Immature natural killer cell (primary cell): ENCODE data around the gene RRM2. TPM values are rescaled to one million over a fixed set of nuclear protein-coding genes. Genes with fewer than 3 reads are reported as not detected.

ENCODE experiments used
- DNase-seq, 3 donors: peaks; one replicate each; pipeline ENCODE4 v3.0.0; 2022; ENCODE audit warnings: mixed read lengths in 1 of 3
- H3K27ac Mint-ChIP-seq, 6 donors: one replicate each; pipeline ENCODE4 v1.8.0; 2020; ENCODE audit warnings: mixed read lengths in 6 of 6, mild to moderate bottlenecking in 5 of 6, inconsistent platforms in 4 of 6, moderate library complexity in 3 of 6
- H3K27me3 Mint-ChIP-seq, 3 donors: one replicate each; pipeline ENCODE4 v1.8.0; 2020 to 2021; ENCODE audit warnings: low read depth in 3 of 3, mild to moderate bottlenecking in 3 of 3, mixed read lengths in 3 of 3, moderate library complexity in 3 of 3, inconsistent platforms in 1 of 3
- H3K36me3 Mint-ChIP-seq, 3 donors: one replicate each; pipeline ENCODE4 v1.8.0; 2020; ENCODE audit warnings: mixed read lengths in 3 of 3, inconsistent platforms in 2 of 3, mild to moderate bottlenecking in 2 of 3
- H3K4me1 Mint-ChIP-seq, 2 donors: one replicate each; pipeline ENCODE4 v1.8.0; 2020; ENCODE audit warnings: inconsistent platforms in 2 of 2, mild to moderate bottlenecking in 2 of 2, mixed read lengths in 2 of 2, moderate library complexity in 1 of 2
- H3K4me3 Mint-ChIP-seq, 5 donors: one replicate each; pipeline ENCODE4 v1.8.0; 2020; ENCODE audit warnings: mild to moderate bottlenecking in 5 of 5, mixed read lengths in 5 of 5, inconsistent platforms in 3 of 5, moderate library complexity in 3 of 5
- H3K9me3 Mint-ChIP-seq, 6 donors: one replicate each; pipeline ENCODE4 v1.8.0; 2020; ENCODE audit warnings: mild to moderate bottlenecking in 6 of 6, mixed read lengths in 6 of 6, inconsistent platforms in 4 of 6, moderate library complexity in 3 of 6
- polyA plus RNA-seq, 3 donors: library from polyadenylated mRNA; unstranded; fragments of 300-500 nt; fragmentation: Illumina TruSeq; gene quantifications; one replicate each; pipeline ENCODE4 v1.2.3, GENCODE V29; 2021

The RRM2 gene
- polyA plus RNA-seq, 3 donors from 2014 or later = 4.9 to 11.3 (median 9.8) TPM

- Mint-ChIP-seq H3K27ac (peak overlapping the region in 3 of 6 donors; percentile 24 to 41 (median 30)), H3K4me3 (no peak overlapping the region), H3K36me3 (peaks cover 0 to 8% (median 0%) of the 10 kb centered on the region in 3 donors), H3K4me1 (peaks cover 9 to 17% of the 10 kb centered on the region in 2 donors), H3K9me3 (no peaks in the 10 kb centered on the region), H3K27me3 (peaks cover 0 to 5% (median 2%) of the 10 kb centered on the region in 3 donors)
- no peak for DNase-seq
Observed at GRCh38 chr2:10167316-10167715, 44.8 kb downstream of the RRM2 start.

DNA sequence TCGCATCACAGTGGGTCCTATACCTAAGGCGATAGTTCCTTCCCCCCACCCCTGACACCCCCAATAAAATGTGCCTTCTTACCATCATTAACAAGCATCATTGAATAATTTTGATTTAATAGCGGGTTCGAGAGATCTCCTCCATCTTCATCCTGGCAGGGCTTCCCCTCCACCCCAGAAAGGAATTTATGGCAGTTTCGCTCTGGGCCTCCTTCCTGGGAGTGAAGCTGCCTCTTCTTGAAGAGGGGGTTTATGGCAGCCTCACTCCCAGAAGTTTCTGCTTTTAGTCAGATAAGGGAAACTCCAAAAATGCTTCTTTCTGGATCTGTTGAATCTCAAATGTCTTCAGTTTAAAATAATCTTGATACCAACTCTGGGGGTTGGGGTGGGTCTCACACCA is 45.7 kb downstream of the RRM2 start:
- Mint-ChIP-seq H3K36me3 (peaks cover 0 to 12% (median 0%) of the 10 kb centered on the region in 3 donors), H3K27ac (peak overlapping the region in 2 of 6 donors; percentile 37 to 41), H3K9me3 (no peaks in the 10 kb centered on the region), H3K27me3 (peaks cover 0 to 5% (median 2%) of the 10 kb centered on the region in 3 donors), H3K4me3 (no peak overlapping the region), H3K4me1 (peaks cover 9 to 17% of the 10 kb centered on the region in 2 donors)
- DNase-seq = no peak

DNA sequence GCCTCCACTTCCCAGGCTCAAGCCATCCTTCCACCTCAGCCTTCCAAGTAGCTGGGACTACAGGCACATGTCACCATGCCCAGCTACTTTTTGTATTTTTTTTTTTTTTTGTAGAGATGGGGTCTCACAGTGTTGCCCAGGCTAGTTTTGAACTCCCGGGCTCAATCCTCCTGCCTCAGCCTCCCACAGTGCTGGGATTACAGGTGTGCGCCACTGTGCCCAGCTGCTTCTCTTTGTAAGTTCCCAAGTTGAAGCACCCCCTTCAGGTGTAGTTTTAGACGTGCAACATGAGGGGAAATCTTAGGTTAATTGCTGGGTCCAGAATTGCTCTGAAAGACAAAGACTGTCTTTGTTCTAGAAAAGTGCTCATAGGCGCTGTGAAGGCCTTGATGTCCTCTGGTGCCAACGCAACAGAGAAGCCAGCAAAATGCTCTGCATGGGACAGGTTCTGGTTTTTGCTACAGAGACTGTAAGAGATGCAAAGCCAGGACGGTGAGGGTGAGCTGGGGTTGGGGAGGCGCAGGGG is 46.6 kb downstream of the RRM2 start:
- DNase-seq = no peak
- Mint-ChIP-seq H3K36me3 (peaks cover 0 to 12% (median 0%) of the 10 kb centered on the region in 3 donors), H3K27me3 (peaks cover 0 to 5% (median 2%) of the 10 kb centered on the region in 3 donors), H3K4me1 (peaks cover 3 to 10% of the 10 kb centered on the region in 2 donors), H3K9me3 (no peaks in the 10 kb centered on the region), H3K27ac (peak overlapping the region in 1 of 6 donors; percentile 18), H3K4me3 (no peak overlapping the region)

GRCh38 chr2:10169581-10169980 is 47.0 kb downstream of the RRM2 start:
- no peak overlapping the region for H3K4me3 Mint-ChIP-seq
- H3K4me1 Mint-ChIP-seq = peaks cover 0 to 6% of the 10 kb centered on the region in 2 donors
- peaks cover 0 to 9% (median 0%) of the 10 kb centered on the region in 3 donors for H3K36me3 Mint-ChIP-seq
- H3K27me3 Mint-ChIP-seq = peaks cover 0 to 5% (median 2%) of the 10 kb centered on the region in 3 donors
- H3K27ac Mint-ChIP-seq = no peak overlapping the region
- no peaks in the 10 kb centered on the region for H3K9me3 Mint-ChIP-seq
- no peak for DNase-seq

- Mint-ChIP-seq H3K4me1 (no peaks in the 10 kb centered on the region), H3K4me3 (no peak overlapping the region), H3K36me3 (peaks cover 0 to 11% (median 0%) of the 10 kb centered on the region in 3 donors), H3K27ac (no peak overlapping the region), H3K9me3 (no peaks in the 10 kb centered on the region), H3K27me3 (peaks cover 0 to 4% (median 2%) of the 10 kb centered on the region in 3 donors)
- no peak for DNase-seq
Observed at GRCh38 chr2:10170256-10170655, 47.7 kb downstream of the RRM2 start.

GRCh38 chr2:10171006-10171800 is 48.7 kb downstream of the RRM2 start:
- peaks cover 0 to 10% (median 0%) of the 10 kb centered on the region in 3 donors for H3K36me3 Mint-ChIP-seq
- no peaks in the 10 kb centered on the region for H3K9me3 Mint-ChIP-seq
- H3K4me3 Mint-ChIP-seq = no peak overlapping the region
- H3K27ac Mint-ChIP-seq = no peak overlapping the region
- peaks cover 0 to 2% (median 1%) of the 10 kb centered on the region in 3 donors for H3K27me3 Mint-ChIP-seq
- no peaks in the 10 kb centered on the region for H3K4me1 Mint-ChIP-seq
- no peak for DNase-seq

DNA sequence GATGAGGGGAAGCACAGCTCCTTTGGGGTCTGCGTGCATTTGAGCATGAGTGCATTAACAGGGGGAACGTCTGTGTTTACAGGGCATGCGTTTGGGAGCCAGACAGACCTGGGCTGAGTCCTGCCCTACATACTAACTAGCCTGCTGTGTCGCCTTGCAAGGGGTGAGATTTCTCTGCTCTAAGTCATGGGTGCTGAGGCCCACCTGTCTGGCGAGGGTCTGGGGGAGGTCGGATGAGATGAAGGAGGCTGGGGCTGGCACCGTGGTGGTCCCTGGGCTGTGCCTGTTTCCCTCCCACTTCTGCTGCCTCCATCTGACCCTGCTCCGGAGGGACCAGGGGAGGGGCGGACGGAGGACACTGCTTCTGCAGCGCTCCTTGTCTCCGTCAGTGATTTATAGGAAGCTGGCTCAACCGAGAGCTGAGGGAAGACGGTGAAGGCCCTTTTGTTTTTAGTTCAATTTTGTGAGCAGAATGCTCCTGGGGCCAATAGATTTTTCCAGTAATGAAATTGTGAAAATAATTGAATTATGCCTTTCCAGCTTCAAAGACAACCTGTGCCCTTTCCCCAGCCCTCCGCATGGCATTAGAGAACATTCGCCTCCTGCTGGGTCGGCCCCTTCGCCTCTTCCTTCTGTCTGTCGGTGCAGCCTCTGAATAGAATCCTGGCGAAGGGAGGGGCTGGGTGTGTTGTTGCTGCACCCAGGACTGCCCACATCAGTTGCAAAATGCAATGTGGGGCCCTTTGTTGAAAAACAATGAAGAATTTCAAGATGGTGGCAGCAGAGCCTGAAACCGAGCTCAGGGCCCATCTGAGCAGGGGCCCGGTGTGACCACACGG is 49.7 kb downstream of the RRM2 start:
- no peak overlapping the region for H3K27ac Mint-ChIP-seq
- H3K4me1 Mint-ChIP-seq = no peaks in the 10 kb centered on the region
- peaks cover 0 to 10% (median 0%) of the 10 kb centered on the region in 3 donors for H3K36me3 Mint-ChIP-seq
- DNase-seq = no peak
- peaks cover 0 to 2% (median 1%) of the 10 kb centered on the region in 3 donors for H3K27me3 Mint-ChIP-seq
- no peaks in the 10 kb centered on the region for H3K9me3 Mint-ChIP-seq
- H3K4me3 Mint-ChIP-seq = no peak overlapping the region

DNA sequence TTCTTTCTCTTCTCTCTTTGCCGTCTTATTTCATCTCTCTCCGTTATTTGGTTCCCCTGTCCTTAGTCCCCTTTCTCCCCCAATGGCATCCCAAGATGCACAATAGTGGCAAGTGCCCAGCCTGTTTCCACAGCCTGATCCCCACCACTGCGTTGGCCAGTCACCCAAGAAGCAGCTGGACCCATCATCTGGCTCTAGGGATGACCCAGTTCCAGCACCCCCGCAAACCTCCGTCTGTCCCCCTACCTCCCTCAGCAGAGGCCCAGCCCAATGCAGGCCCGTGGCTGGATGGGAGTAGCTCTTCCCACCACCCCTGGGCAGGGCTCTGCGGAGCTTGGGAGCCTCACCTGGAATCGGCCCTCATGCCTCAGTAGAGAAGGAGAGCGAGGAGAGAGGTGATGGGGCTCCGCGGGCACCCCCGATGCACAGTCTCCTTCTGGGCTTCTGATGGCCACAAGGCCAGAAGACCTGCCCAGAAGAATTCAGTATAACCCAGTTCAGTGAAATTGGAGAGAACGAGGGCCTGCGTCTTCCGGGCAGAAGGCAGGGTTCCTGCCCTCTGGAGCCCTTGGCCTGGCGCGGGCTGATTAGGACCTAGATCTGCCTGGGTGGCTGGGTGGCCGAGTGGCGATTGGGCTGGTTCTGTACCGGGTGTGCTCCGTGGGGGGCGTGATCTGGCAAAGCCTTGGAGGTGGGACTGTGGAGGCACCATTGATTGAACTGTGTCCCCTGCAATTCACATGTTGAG is 50.9 kb downstream of the RRM2 start:
- H3K36me3 Mint-ChIP-seq = peaks cover 0 to 11% (median 0%) of the 10 kb centered on the region in 3 donors
- no peaks in the 10 kb centered on the region for H3K4me1 Mint-ChIP-seq
- H3K27me3 Mint-ChIP-seq = peaks cover 0 to 1% (median 0%) of the 10 kb centered on the region in 3 donors
- no peak overlapping the region for H3K4me3 Mint-ChIP-seq
- no peak for DNase-seq
- peak overlapping the region in 1 of 6 donors; percentile 50 for H3K27ac Mint-ChIP-seq
- no peaks in the 10 kb centered on the region for H3K9me3 Mint-ChIP-seq

GRCh38 chr2:10174173-10174572 is 51.6 kb downstream of the RRM2 start:
- Mint-ChIP-seq H3K36me3 (peaks cover 0 to 13% (median 0%) of the 10 kb centered on the region in 3 donors), H3K4me3 (no peak overlapping the region), H3K4me1 (no peaks in the 10 kb centered on the region)

DNA sequence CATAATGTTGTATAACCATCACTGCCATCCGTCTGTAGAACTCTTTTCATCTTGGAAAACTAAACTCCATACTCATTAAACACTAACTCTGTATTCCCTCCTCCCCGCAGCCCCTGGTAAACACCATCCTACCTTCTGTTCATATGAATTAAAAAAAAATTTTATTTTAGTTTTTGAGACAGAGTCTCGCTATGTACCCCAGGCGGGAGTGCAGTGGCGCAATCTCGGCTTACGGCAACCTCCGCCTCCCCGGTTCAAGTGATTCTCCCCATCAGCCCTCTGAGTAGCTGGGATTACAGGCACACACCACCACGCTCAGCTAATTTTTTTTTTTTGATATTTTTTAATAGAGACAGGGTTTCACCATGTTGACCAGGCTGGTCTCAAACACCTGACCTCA is 52.9 kb downstream of the RRM2 start:
- Mint-ChIP-seq H3K4me3 (no peak overlapping the region), H3K36me3 (peaks cover 0 to 13% (median 0%) of the 10 kb centered on the region in 3 donors), H3K27ac (no peak overlapping the region), H3K4me1 (no peaks in the 10 kb centered on the region), H3K9me3 (no peaks in the 10 kb centered on the region), H3K27me3 (peaks cover 0 to 1% (median 0%) of the 10 kb centered on the region in 3 donors)
- DNase-seq = no peak

More at GRCh38 chr2:10174173-10174572, 51.6 kb downstream of the RRM2 start:
- H3K27me3 Mint-ChIP-seq = peaks cover 0 to 1% (median 0%) of the 10 kb centered on the region in 3 donors
- no peak for DNase-seq
- no peaks in the 10 kb centered on the region for H3K9me3 Mint-ChIP-seq
- H3K27ac Mint-ChIP-seq = no peak overlapping the region

DNA sequence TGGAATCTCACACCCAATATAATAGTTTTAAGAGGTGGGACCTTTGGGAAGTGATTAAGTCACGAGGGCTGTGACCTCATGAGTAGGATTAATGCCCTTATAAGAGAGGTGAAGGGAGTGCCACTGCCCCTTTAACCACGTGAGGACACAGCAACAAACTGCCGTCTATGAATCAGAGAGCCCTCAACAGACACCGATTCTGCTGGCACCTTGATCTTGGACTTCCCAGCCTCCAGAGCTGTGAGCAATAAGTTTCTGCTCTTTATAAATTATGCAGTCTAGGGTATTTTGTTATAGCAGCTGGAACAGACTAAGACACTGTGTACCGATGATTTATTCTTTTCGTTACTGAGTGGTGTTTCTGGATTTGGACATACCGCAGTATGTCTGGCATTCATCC is 56.2 kb downstream of the RRM2 start:
- DNase-seq = no peak
- Mint-ChIP-seq H3K9me3 (no peaks in the 10 kb centered on the region), H3K4me3 (no peak overlapping the region), H3K27me3 (no peaks in the 10 kb centered on the region), H3K36me3 (peaks cover 0 to 15% (median 0%) of the 10 kb centered on the region in 3 donors), H3K4me1 (no peaks in the 10 kb centered on the region), H3K27ac (no peak overlapping the region)

DNA sequence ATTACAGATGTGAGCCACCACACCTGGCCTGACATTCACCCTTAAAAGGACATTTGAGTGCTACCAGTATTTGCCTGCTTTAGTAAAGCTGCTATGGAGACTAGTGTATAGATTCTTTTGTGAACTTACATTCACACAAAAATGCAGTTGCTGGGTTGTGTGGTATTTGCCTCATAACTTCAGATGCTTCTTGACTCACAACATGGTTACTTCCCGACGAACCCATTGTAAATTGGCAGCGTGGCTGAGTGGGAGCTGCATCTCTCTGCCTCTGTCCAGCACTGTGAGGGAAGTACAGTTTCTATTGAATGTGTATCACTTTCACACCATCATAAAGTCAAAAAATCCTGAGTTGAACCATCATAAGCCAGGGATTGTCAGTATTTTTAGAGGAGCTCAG is 56.9 kb downstream of the RRM2 start:
- Mint-ChIP-seq H3K4me3 (no peak overlapping the region), H3K4me1 (no peaks in the 10 kb centered on the region), H3K36me3 (peaks cover 0 to 15% (median 0%) of the 10 kb centered on the region in 3 donors), H3K27me3 (no peaks in the 10 kb centered on the region), H3K9me3 (no peaks in the 10 kb centered on the region), H3K27ac (no peak overlapping the region)
- DNase-seq = no peak

GRCh38 chr2:10180229-10180628 is 57.7 kb downstream of the RRM2 start:
- no peaks in the 10 kb centered on the region for H3K9me3 Mint-ChIP-seq
- H3K4me1 Mint-ChIP-seq = no peaks in the 10 kb centered on the region
- H3K36me3 Mint-ChIP-seq = peaks cover 0 to 12% (median 0%) of the 10 kb centered on the region in 3 donors
- no peak overlapping the region for H3K4me3 Mint-ChIP-seq
- H3K27ac Mint-ChIP-seq = no peak overlapping the region
- peaks cover 0 to 2% (median 0%) of the 10 kb centered on the region in 3 donors for H3K27me3 Mint-ChIP-seq
- DNase-seq = no peak
